ENCODE measurements around the gene KCNIP4. TPM values are rescaled to one million over a fixed set of nuclear protein-coding genes. Genes with fewer than 3 reads are reported as not detected.

KCNIP4 gene
- total and polyA plus RNA-seq, 9 of the 15 experiments (the other 6 are each of a cell fraction or from before 2014, with no cell fraction given), result 0.25 to 0.41 TPM; not detected in 7

DNA sequence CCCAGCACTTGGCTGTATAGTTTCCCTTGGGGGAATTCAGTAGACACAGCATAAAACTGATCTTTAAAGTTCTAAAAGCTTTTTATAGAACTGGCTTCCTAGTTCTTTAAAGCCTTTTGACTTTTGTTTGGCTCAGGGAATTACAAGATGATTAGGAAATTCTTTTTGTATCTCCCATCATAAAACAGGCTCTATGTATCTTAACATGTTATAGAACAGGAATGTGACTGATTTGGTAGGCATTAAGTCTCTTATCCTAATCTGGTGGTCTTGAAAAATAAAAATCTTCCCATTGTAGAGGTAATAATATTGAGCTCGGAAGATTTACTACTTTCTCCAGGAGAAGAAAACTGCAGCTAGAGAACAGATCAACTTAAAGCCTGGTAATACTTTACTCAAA lies 262.7 kb downstream of the KCNIP4 start:
- Histone ChIP-seq H3K9ac (ENCODE audit: insufficient read depth in 1 of 2, low read depth in 2 of 2, low read length in 2 of 2) (no peak overlapping the region), H2AFZ (ENCODE audit: low read depth, low read length) (no peak overlapping the region), H3K9me1 (ENCODE audit: control insufficient read depth, insufficient read depth, low read length) (no peaks in the 10 kb centered on the region), H3K27ac (ENCODE audit: extremely low read depth, low read depth, low read length) (no peak overlapping the region), H3K4me1 (replicated peaks in 1 of 2; ENCODE audit: control insufficient read depth in 2 of 2, insufficient read depth in 2 of 2, low read length in 2 of 2) (no peaks in the 10 kb centered on the region), H3K9me3 (replicated peaks; ENCODE audit: control insufficient read depth, insufficient read depth, low read depth, low read length) (no peaks in the 10 kb centered on the region), H3K36me3 (ENCODE audit: control insufficient read depth, insufficient read depth, low read length) (no peaks in the 10 kb centered on the region), H3K4me3 (no peak overlapping the region), H3K27me3 (ENCODE audit: control insufficient read depth in 2 of 2, insufficient read depth in 2 of 2, low read length in 2 of 2) (no peaks in the 10 kb centered on the region), H4K20me1 (replicated peaks; ENCODE audit: control insufficient read depth, insufficient read depth, low read length) (no peaks in the 10 kb centered on the region), H3K79me2 (ENCODE audit: control insufficient read depth, insufficient read depth, low read length) (no peaks in the 10 kb centered on the region), H3K4me2 (ENCODE audit: insufficient read depth, low read length) (no peak overlapping the region)
- BruUV-seq (replicated peaks), result no TSS peak
- POLR2A ChIA-PET, result no interaction called here
- TF ChIP-seq TFAP4 (CRISPR knock-in tag; IDR thresholded peaks at IDR 0.05; ENCODE audit: borderline replicate concordance) (no peak), ZNF3 (CRISPR knock-in tag; IDR thresholded peaks at IDR 0.05) (no peak), KLF13 (tag; IDR thresholded peaks at IDR 0.05; ENCODE audit: borderline replicate concordance, low read depth) (no peak), NCOA2 (IDR thresholded peaks at IDR 0.05; ENCODE audit: partially characterized antibody in 2 of 2) (no peak), NR2F6 (CRISPR knock-in tag; IDR thresholded peaks at IDR 0.05) (no peak), RBM17 (IDR thresholded peaks at IDR 0.05; ENCODE audit: borderline replicate concordance, low read depth, low read length) (no peak), RFX7 (CRISPR knock-in tag; IDR thresholded peaks at IDR 0.05) (no peak), ZNF140 (CRISPR knock-in tag; IDR thresholded peaks at IDR 0.05) (no peak), ZNF263 (CRISPR knock-in tag; IDR thresholded peaks at IDR 0.05; ENCODE audit: borderline replicate concordance) (no peak), CREB3 (tag; conservative IDR thresholded peaks at IDR 0.05; ENCODE audit: low read depth) (no peak), STAT5B (CRISPR knock-in tag; IDR thresholded peaks at IDR 0.05) (no peak), SREBF1 (IDR thresholded peaks at IDR 0.05; ENCODE audit: borderline replicate concordance, low read depth, low read length) (no peak)
- CTCF ChIA-PET (ENCODE audit: low intra/inter-chr PET ratio), result no interaction called here
- WGBS (ENCODE audit: insufficient coverage, low coverage, missing lambda C conversion rate), result 0% methylated on average over 1 of the region's 1 CpG
- intact Hi-C loops (cut with micrococcal nuclease) (no loop called here), in situ Hi-C loops (cut with MboI) (no loop called here)
- DNase-seq (ENCODE audit: extremely low read depth in 1 of 4, low spot score in 3 of 4) (no peak), FAIRE-seq (no peak), ATAC-seq (no peak)
